Nephron (organoid): ENCODE data around the gene RNF167.
A peak's percentile ranks its signal among the peaks of the same experiment; 100 is the strongest.

ENCODE experiments used
- H3K27ac Mint-ChIP-seq, 3 experiments: 2 replicates each; pipeline ENCODE4 v1.8.0; 2020; ENCODE audit warnings: mixed read lengths in 3 of 3, mild to moderate bottlenecking in 2 of 3, moderate library complexity in 1 of 3
- H3K27me3 Mint-ChIP-seq: 2 replicates; pipeline ENCODE4 v1.8.0; 2021; ENCODE audit warnings: low read depth, mild to moderate bottlenecking, moderate library complexity, mixed read lengths
- H3K36me3 Mint-ChIP-seq: 2 replicates; pipeline ENCODE4 v1.8.0; 2020; ENCODE audit warnings: low read depth, mixed read lengths
- H3K4me1 Mint-ChIP-seq: 2 replicates; pipeline ENCODE4 v1.8.0; 2020; ENCODE audit warnings: mixed read lengths
- H3K4me3 Mint-ChIP-seq, 3 experiments: 2 replicates each; pipeline ENCODE4 v1.8.0; 2020; ENCODE audit warnings: mild to moderate bottlenecking in 3 of 3, mixed read lengths in 3 of 3, moderate library complexity in 2 of 3
- H3K9me3 Mint-ChIP-seq: 2 replicates; pipeline ENCODE4 v1.8.0; 2020; ENCODE audit warnings: mixed read lengths
- CTCF ChIP-seq, 3 experiments: fragments of 200-600 bp; sonication (generic); IDR thresholded peaks; one replicate each; pipeline ENCODE4 v1.5.0; 2021; ENCODE audit warnings: antibody characterized with exemption in 3 of 3; ENCODE audit not compliant: unreplicated experiment in 3 of 3

RNF167 gene

GRCh38 chr17:4940555-4941318 is 669 bp downstream of the RNF167 start:
- no peaks in the 10 kb centered on the region for H3K9me3 Mint-ChIP-seq
- H3K27ac Mint-ChIP-seq: peak overlapping the region; percentile 99 to 100 (median 100)
- peak overlapping the region; percentile 91 to 98 (median 93) for H3K4me3 Mint-ChIP-seq
- H3K27me3 Mint-ChIP-seq: no peaks in the 10 kb centered on the region
- peaks cover 54% of the 10 kb centered on the region for H3K4me1 Mint-ChIP-seq
- peaks cover 51% of the 10 kb centered on the region for H3K36me3 Mint-ChIP-seq
- no peak for TF ChIP-seq CTCF (IDR thresholded peaks at IDR 0.05; ENCODE audit: unreplicated experiment in 3 of 3)

DNA sequence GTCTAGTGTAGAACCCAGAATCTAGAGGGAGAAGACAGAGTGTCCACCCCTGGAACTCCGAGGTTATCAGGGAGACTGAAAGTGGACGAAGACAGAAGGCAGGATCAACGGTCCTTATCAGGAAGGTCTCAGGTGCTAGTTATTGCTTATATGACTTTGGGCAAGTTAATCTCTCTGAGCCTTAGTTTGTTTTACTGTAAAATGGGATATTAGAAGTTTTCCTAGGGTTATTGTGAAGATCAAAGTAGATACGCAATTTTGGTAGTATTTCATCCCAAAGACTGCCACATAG is 1.2 kb downstream of the RNF167 start:
- Mint-ChIP-seq H3K9me3 (no peaks in the 10 kb centered on the region), H3K4me3 (peak overlapping the region; percentile 91 to 98 (median 93)), H3K36me3 (peaks cover 51% of the 10 kb centered on the region), H3K27me3 (no peaks in the 10 kb centered on the region), H3K4me1 (peaks cover 57% of the 10 kb centered on the region), H3K27ac (peak overlapping the region; percentile 73 to 100 (median 99))
- no peak for TF ChIP-seq CTCF (IDR thresholded peaks at IDR 0.05; ENCODE audit: unreplicated experiment in 3 of 3)

DNA sequence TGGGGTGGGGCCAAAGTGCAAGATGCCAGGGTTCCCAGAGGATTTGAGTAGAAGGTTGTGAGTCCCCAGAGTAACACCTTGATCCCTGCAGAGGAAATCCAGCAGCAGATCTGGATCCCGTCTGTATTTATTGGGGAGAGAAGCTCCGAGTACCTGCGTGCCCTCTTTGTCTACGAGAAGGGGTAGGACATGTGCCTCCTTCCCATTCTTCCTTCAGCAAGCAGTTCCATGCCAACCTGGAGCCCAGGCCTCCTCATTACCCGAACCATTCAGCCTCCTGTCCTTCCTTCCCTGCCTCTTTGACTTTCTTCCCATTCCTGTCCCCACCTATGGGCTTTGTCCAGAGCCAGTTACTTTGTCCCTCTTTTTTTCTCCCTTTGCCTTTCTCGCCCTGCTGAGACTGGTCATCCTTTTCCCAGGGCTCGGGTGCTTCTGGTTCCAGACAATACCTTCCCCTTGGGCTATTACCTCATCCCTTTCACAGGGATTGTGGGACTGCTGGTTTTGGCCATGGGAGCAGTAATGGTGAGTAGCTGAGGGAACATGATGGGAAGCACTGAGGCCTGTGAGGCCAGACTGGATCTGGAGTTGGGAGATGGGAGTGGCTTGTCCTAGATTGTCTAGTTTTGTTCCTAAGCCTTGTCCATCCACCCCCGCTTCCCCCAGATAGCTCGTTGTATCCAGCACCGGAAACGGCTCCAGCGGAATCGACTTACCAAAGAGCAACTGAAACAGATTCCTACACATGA is 2.9 kb downstream of the RNF167 start:
- peak overlapping the region; percentile 91 to 98 (median 93) for H3K4me3 Mint-ChIP-seq
- H3K4me1 Mint-ChIP-seq: peaks cover 65% of the 10 kb centered on the region
- H3K9me3 Mint-ChIP-seq: no peaks in the 10 kb centered on the region
- no peaks in the 10 kb centered on the region for H3K27me3 Mint-ChIP-seq
- peak overlapping the region; percentile 38 to 73 (median 49) for H3K27ac Mint-ChIP-seq
- no peak for TF ChIP-seq CTCF (IDR thresholded peaks at IDR 0.05; ENCODE audit: unreplicated experiment in 3 of 3)
- H3K36me3 Mint-ChIP-seq: peaks cover 57% of the 10 kb centered on the region

DNA sequence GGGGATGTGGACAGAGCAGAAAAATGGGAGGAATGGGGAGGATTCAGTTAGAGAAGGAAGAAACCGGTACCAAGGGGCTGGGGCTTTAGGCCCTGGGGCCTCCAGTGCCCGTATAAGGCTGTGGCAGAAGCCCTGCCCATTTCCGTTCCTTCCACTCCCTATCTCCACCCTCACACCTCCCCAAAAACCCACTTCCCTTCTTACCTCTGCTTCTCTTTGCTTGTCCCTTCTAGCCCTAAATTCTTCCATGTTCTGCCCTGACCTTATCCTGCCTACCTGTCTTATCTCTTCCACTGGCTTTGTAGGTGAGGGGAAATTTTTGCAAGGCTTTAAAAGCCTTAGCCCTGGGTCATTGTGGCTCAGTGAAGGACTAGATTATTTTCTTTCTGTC is 4.1 kb downstream of the RNF167 start:
- no peaks in the 10 kb centered on the region for H3K27me3 Mint-ChIP-seq
- no peaks in the 10 kb centered on the region for H3K9me3 Mint-ChIP-seq
- H3K27ac Mint-ChIP-seq: peak overlapping the region; percentile 73 to 99 (median 89)
- H3K36me3 Mint-ChIP-seq: peaks cover 57% of the 10 kb centered on the region
- no peak for TF ChIP-seq CTCF (IDR thresholded peaks at IDR 0.05; ENCODE audit: unreplicated experiment in 3 of 3)
- peaks cover 55% of the 10 kb centered on the region for H3K4me1 Mint-ChIP-seq
- peak overlapping the region; percentile 53 to 95 (median 68) for H3K4me3 Mint-ChIP-seq

DNA sequence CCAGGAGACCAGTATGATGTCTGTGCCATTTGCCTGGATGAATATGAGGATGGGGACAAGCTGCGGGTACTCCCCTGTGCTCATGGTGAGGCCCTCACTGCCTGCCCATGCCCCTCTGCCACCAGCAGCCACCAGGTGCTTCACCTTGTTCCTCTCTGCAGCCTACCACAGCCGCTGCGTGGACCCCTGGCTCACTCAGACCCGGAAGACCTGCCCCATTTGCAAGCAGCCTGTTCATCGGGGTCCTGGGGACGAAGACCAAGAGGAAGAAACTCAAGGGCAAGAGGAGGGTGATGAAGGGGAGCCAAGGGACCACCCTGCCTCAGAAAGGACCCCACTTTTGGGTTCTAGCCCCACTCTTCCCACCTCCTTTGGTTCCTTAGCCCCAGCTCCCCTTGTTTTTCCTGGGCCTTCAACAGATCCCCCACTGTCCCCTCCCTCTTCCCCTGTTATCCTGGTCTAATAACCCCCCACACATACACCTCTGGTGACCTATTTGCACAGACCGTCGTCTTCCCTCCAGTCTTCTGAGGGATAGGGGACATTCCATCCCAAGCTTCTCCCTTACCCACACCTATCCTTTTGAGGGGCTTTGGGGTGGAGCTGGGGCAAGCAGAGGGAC is 4.6 kb downstream of the RNF167 start:
- Mint-ChIP-seq H3K4me1 (peaks cover 52% of the 10 kb centered on the region), H3K36me3 (peaks cover 57% of the 10 kb centered on the region), H3K27ac (peak overlapping the region; percentile 80 to 99 (median 89)), H3K9me3 (no peaks in the 10 kb centered on the region), H3K27me3 (no peaks in the 10 kb centered on the region), H3K4me3 (peak overlapping the region; percentile 53 to 95 (median 68))
- TF ChIP-seq CTCF (IDR thresholded peaks at IDR 0.05; ENCODE audit: unreplicated experiment in 3 of 3): no peak
